ENCODE data around the gene ADAMTS14.

DNA sequence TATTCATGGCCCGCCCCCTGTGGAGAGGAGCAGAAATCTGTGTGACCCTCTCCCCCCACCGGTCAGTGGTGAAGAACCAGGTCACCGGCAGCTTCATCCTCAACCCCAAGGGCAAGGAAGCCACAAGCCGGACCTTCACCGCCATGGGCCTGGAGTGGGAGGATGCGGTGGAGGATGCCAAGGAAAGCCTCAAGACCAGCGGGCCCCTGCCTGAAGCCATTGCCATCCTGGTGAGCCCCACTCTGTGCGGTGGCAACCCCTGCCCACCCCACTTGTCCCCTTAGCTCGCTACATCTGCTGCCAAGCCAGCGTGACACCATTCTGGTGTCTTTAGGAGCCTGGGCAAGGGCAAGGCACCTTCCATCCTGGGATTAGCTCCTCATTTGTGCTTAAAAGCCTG, 77.5 kb downstream of the ADAMTS14 start:
- TF ChIP-seq POLR2AphosphoS5 (IDR thresholded peaks at IDR 0.05; ENCODE audit: low read depth, low read length): no peak
- TF ChIP-seq POLR2A (IDR thresholded peaks at IDR 0.05; ENCODE audit: low read depth, low read length): no peak
- no peak for TF ChIP-seq TAF1 (IDR thresholded peaks at IDR 0.05; ENCODE audit: borderline replicate concordance, low read depth, low read length)

Data from GM12892 (cell line).